MM.1S (cell line): ENCODE measurements around the gene ZIC5.

Experiments
- EZH2 ChIP-seq: fragments of 300-600 bp; sonication (generic); optimal IDR thresholded peaks from 2 replicates; pipeline ENCODE3; 2017; ENCODE audit warnings: low read depth, mild to moderate bottlenecking, antibody characterized with exemption, low read length, mixed read lengths
- TF ChIP-seq, protein P1 (sequence below): fragments of 300-600 bp; sonication (generic); IDR thresholded peaks from 2 replicates; pipeline ENCODE4 v1.5.1; 2016; ENCODE audit warnings: antibody characterized with exemption, low read length, mixed read lengths

DNA sequence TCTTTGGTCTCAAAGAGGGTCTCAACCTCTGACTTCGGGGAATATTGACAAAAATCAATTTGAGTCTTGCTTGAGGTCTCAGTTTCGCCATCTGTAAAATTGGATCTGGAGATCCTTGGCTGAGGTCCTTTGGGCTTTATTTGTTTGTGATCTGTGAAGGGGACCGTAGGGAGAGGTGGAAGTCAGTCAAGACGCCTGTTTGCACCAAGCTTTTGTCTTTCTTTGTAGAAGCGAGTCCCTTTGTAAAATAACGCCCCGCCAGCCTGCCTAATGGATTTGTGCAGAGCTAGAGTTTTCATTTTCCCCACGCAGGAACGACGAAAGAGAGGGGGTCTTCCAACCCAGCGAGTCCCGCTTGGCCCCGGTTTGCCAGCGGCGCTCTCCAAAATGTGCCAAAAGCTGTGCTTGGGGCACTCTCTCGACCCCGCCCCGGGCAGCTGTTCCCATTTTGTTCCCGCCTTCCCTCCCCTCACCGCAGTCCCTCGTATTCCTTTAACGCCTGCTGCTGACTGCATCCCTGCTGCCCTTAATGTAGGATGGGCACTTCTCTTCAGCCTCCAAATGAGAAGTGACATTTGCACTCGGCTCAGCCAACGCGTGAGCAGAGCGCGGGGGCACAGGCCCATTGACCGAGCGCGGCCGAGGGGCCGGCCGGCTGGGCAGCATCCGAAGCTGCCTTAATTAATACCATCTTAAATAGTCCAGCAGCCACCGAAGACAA lies 13.0 kb downstream of the ZIC5 start:
- TF ChIP-seq, protein P1, sequence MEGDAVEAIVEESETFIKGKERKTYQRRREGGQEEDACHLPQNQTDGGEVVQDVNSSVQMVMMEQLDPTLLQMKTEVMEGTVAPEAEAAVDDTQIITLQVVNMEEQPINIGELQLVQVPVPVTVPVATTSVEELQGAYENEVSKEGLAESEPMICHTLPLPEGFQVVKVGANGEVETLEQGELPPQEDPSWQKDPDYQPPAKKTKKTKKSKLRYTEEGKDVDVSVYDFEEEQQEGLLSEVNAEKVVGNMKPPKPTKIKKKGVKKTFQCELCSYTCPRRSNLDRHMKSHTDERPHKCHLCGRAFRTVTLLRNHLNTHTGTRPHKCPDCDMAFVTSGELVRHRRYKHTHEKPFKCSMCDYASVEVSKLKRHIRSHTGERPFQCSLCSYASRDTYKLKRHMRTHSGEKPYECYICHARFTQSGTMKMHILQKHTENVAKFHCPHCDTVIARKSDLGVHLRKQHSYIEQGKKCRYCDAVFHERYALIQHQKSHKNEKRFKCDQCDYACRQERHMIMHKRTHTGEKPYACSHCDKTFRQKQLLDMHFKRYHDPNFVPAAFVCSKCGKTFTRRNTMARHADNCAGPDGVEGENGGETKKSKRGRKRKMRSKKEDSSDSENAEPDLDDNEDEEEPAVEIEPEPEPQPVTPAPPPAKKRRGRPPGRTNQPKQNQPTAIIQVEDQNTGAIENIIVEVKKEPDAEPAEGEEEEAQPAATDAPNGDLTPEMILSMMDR, result no peak
- TF ChIP-seq EZH2, result no peak
